ENCODE results near the gene G3BP2.

DNA sequence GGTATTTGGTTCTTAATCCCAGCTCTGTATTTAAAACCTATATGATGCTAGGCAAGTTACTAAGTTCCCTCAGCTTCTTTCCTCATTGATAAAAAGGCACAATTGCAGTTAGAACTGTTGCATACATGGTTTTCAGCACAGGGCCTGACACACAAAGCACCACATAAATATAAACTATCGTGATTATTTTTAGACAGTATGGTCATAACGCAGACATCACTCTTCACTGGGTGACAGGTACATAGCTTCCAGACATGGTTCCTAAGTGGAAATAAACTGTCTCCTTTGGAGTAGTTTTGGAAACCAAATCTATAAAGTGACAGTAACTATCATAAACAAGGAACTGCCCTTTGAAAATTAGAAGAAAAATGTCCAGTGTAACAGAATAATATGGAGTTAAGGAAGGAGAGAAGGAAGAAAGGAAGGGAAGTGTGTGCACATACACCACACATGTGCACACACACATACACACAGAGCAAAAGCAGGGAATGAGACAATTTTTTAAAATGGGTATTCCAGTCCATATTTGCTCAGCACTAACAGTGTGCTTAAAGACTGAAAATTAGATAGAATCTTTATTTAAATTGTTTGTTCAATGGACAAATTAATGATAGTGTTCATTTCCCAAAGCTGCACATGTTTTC, 12.5 kb upstream of the G3BP2 start:
- TF ChIP-seq, protein P1, sequence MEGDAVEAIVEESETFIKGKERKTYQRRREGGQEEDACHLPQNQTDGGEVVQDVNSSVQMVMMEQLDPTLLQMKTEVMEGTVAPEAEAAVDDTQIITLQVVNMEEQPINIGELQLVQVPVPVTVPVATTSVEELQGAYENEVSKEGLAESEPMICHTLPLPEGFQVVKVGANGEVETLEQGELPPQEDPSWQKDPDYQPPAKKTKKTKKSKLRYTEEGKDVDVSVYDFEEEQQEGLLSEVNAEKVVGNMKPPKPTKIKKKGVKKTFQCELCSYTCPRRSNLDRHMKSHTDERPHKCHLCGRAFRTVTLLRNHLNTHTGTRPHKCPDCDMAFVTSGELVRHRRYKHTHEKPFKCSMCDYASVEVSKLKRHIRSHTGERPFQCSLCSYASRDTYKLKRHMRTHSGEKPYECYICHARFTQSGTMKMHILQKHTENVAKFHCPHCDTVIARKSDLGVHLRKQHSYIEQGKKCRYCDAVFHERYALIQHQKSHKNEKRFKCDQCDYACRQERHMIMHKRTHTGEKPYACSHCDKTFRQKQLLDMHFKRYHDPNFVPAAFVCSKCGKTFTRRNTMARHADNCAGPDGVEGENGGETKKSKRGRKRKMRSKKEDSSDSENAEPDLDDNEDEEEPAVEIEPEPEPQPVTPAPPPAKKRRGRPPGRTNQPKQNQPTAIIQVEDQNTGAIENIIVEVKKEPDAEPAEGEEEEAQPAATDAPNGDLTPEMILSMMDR (IDR thresholded peaks at IDR 0.05; ENCODE audit: poor library complexity), result no peak
- TF ChIP-seq EZH2 (IDR thresholded peaks at IDR 0.05; ENCODE audit: borderline replicate concordance), result no peak
